Upper lobe of right lung (tissue), 1 donor: ENCODE results near the gene ATP5ME. TPM values are rescaled to one million over a fixed set of nuclear protein-coding genes. Genes with fewer than 3 reads are reported as not detected.
A peak's percentile ranks its signal among the peaks of the same experiment; 100 is the strongest.

Experiments
- ATAC-seq: fragments of 200-7000 bp; cut with Tn5 transposase; one replicate; pipeline ENCODE4 v1.9.1; 2020; ENCODE audit warnings: mild to moderate bottlenecking, moderate library complexity
- DNase-seq: peaks from one replicate; pipeline ENCODE4 v3.0.0-alpha.2; 2020
- H3K27ac ChIP-seq: fragments of 200-600 bp; one replicate; pipeline ENCODE4 v1.8.0; 2022
- H3K27me3 ChIP-seq: fragments of 200-600 bp; one replicate; pipeline ENCODE4 v1.8.0; 2022; ENCODE audit warnings: mild to moderate bottlenecking
- H3K36me3 ChIP-seq: fragments of 200-600 bp; one replicate; pipeline ENCODE4 v1.8.0; 2022
- H3K4me1 ChIP-seq: fragments of 200-600 bp; one replicate; pipeline ENCODE4 v1.8.0; 2022
- H3K4me3 ChIP-seq: fragments of 200-600 bp; one replicate; pipeline ENCODE4 v1.8.0; 2022; ENCODE audit warnings: mild to moderate bottlenecking
- H3K9me3 ChIP-seq: fragments of 200-600 bp; one replicate; pipeline ENCODE4 v1.8.0; 2022
- CTCF ChIP-seq: fragments of 200-600 bp; IDR thresholded peaks from one replicate; pipeline ENCODE4 v1.8.0; 2022; ENCODE audit warnings: antibody characterized with exemption
- intact Hi-C: fragments of 100-400 bp; cut with DNase I; formaldehyde crosslinking; loops from one replicate; pipeline ENCODE4 v1.11.0; 2022
- total RNA-seq: library from RNA; stranded (reverse); fragmentation: NEBNext Ultra II Directional; extraction: Animal tissue kit (Norgen Biotek cat#: 25700); gene quantifications from one replicate; pipeline ENCODE4 v1.2.1, GENCODE V29; 2021
- donor health status: DM: no; HTN: yes; CAD: no; lungs with severe emphysema.

ATP5ME gene
- total RNA-seq, 1 donor from 2014 or later, result 167 TPM

GRCh38 chr4:664713-665231 lies 9.3 kb downstream of the ATP5ME start:
- ATAC-seq (no peak), DNase-seq (no peak)
- no peaks in the 10 kb centered on the region for H3K4me1 ChIP-seq
- H3K27me3 ChIP-seq, result no peaks in the 10 kb centered on the region
- H3K27ac ChIP-seq, result no peak overlapping the region
- intact Hi-C loops, result no loop called here
- no peak overlapping the region for H3K4me3 ChIP-seq
- H3K36me3 ChIP-seq, result no peaks in the 10 kb centered on the region
- no peak for TF ChIP-seq CTCF
- H3K9me3 ChIP-seq, result no peaks in the 10 kb centered on the region

GRCh38 chr4:663438-664428 lies 10.3 kb downstream of the ATP5ME start:
- Histone ChIP-seq H3K9me3 (no peaks in the 10 kb centered on the region), H3K4me3 (peak overlapping the region; percentile 78), H3K27ac (peak overlapping the region; percentile 71), H3K36me3 (no peaks in the 10 kb centered on the region), H3K4me1 (no peaks in the 10 kb centered on the region), H3K27me3 (no peaks in the 10 kb centered on the region)
- DNase-seq (peak; percentile 89), ATAC-seq (peak; percentile 82)
- intact Hi-C loops, result no loop called here
- peak; percentile 8 for TF ChIP-seq CTCF

GRCh38 chr4:663046-663437 lies 11.0 kb downstream of the ATP5ME start:
- intact Hi-C loops, result no loop called here
- Histone ChIP-seq H3K27me3 (no peaks in the 10 kb centered on the region), H3K4me3 (peak overlapping the region; percentile 78), H3K27ac (peak overlapping the region; percentile 71), H3K9me3 (no peaks in the 10 kb centered on the region), H3K4me1 (no peaks in the 10 kb centered on the region), H3K36me3 (no peaks in the 10 kb centered on the region)
- TF ChIP-seq CTCF, result no peak
- no peak for DNase-seq
- peak; percentile 13 for ATAC-seq

- H3K4me1 ChIP-seq, result no peaks in the 10 kb centered on the region
- no peak overlapping the region for H3K4me3 ChIP-seq
- no peaks in the 10 kb centered on the region for H3K36me3 ChIP-seq
- no peaks in the 10 kb centered on the region for H3K27me3 ChIP-seq
- no peak overlapping the region for H3K27ac ChIP-seq
- no peaks in the 10 kb centered on the region for H3K9me3 ChIP-seq
- no peak for DNase-seq
- no peak for TF ChIP-seq CTCF
- ATAC-seq, result no peak
- intact Hi-C loops, result no loop called here
Measured at GRCh38 chr4:661881-662761, 12.0 kb downstream of the ATP5ME start.

- H3K4me3 ChIP-seq, result no peak overlapping the region
- H3K36me3 ChIP-seq, result no peaks in the 10 kb centered on the region
- ATAC-seq, result no peak
- TF ChIP-seq CTCF, result no peak
- DNase-seq, result no peak
- H3K4me1 ChIP-seq, result no peaks in the 10 kb centered on the region
- intact Hi-C loops, result no loop called here
- no peak overlapping the region for H3K27ac ChIP-seq
- H3K9me3 ChIP-seq, result no peaks in the 10 kb centered on the region
- no peaks in the 10 kb centered on the region for H3K27me3 ChIP-seq
Measured at GRCh38 chr4:661231-661630, 12.8 kb downstream of the ATP5ME start.
